RWPE1 (cell line): ENCODE data around the gene ZNF521.

Source experiments
- CTCF ChIA-PET: fragments of 350-600 bp; sonication (Branson Sonifier 250); formaldehyde crosslinking; extraction: SDS; loops from one replicate; lab custom pipeline; 2021; lab: Yijun Ruan, JAX
- POLR2A ChIA-PET: fragments of 400-600 bp; formaldehyde crosslinking; extraction: SDS; loops from one replicate; lab custom pipeline; 2020; ENCODE audit warnings: antibody characterized with exemption; ENCODE audit not compliant: low non-redundant PET; lab: Yijun Ruan, JAX
- DNase-seq: peaks from one replicate; pipeline ENCODE4 v3.0.0; 2012; ENCODE audit warnings: low spot score
- H3K27ac ChIP-seq: fragments of 450-650 bp; 2 replicates; pipeline ENCODE4 v1.5.1; 2017
- TF ChIP-seq, protein P1 (sequence below): fragments of 450-650 bp; conservative IDR thresholded peaks from 2 replicates; pipeline ENCODE4 v1.5.1; 2017; ENCODE audit warnings: low read depth, mild to moderate bottlenecking

Gene ZNF521

DNA sequence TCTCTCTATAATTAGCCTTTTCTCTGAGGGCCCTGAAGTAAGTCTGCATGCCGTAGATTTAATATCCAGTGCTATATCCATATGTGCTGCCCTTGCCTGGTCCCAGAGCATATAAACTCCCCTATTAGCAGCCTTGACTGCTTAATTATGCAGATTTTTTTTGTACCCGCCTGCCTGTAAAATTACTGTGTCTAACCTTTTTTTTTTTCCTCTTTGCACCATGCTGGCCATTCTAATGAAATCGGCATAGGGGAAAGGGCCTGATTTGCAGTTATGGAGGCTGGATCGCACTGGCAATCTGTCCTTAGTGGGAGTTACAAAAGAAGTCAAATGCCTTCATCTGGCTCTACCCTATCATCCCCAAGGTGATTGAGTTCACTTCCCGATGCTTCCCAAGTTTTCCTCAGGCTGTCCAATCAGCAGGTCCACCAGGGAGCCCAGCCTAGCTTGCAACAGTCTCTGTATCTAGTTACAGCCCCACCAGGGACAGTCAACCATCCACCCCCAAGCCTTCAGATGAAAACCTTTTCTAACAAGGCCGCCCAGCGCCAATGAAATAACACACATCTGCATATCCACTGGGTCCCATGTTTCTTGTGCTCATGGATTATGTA is 239.0 kb downstream of the ZNF521 start:
- POLR2A ChIA-PET, result no interaction called here
- no peak for DNase-seq
- CTCF ChIA-PET, result no interaction called here
- TF ChIP-seq, protein P1, sequence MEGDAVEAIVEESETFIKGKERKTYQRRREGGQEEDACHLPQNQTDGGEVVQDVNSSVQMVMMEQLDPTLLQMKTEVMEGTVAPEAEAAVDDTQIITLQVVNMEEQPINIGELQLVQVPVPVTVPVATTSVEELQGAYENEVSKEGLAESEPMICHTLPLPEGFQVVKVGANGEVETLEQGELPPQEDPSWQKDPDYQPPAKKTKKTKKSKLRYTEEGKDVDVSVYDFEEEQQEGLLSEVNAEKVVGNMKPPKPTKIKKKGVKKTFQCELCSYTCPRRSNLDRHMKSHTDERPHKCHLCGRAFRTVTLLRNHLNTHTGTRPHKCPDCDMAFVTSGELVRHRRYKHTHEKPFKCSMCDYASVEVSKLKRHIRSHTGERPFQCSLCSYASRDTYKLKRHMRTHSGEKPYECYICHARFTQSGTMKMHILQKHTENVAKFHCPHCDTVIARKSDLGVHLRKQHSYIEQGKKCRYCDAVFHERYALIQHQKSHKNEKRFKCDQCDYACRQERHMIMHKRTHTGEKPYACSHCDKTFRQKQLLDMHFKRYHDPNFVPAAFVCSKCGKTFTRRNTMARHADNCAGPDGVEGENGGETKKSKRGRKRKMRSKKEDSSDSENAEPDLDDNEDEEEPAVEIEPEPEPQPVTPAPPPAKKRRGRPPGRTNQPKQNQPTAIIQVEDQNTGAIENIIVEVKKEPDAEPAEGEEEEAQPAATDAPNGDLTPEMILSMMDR, result no peak
- no peak overlapping the region for H3K27ac ChIP-seq

DNA sequence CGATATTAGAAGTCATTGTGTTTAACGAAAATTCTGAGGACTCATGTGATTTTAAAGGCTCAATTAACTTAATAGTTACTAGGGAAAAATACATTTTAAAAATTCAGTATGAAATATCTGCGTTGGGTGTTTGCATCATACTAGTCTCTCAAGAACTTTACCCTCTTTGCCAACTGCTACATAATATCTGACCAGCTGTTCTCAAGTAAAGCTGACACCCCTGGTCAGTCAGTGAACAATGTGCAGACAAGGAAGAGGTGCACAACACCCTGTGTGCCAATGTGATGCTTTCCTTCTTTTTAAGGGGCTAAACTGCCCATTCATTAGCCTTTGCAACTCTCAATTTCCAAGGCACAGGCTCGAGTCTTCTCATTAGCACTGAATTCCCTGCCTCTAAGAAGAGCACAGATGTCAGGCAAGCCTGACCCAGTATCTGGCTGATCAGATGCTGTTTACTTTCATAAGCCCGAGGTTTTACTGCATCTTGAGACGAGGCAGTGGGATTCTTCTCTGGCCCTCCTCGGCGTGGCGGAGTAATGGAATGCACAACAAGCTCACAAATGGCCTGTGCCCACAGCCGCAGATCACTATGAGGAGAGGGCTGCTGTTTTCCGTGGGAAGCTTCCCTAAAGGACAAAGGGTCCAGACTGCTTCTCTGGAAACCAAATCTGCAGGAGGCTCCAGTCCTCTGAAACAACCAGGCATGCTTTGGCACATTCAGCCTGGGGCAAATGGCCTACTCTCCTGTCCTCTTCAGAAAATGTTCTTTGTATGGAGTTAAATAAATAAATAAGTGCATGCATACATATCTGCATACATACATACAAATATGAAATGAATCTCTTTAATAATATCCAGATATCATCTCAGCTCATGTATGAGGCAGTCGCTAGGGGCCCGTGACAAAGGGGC is 240.3 kb downstream of the ZNF521 start:
- no peak overlapping the region for H3K27ac ChIP-seq
- DNase-seq, result no peak
- POLR2A ChIA-PET, result no interaction called here
- CTCF ChIA-PET, result no interaction called here
- TF ChIP-seq, protein P1, result no peak

DNA sequence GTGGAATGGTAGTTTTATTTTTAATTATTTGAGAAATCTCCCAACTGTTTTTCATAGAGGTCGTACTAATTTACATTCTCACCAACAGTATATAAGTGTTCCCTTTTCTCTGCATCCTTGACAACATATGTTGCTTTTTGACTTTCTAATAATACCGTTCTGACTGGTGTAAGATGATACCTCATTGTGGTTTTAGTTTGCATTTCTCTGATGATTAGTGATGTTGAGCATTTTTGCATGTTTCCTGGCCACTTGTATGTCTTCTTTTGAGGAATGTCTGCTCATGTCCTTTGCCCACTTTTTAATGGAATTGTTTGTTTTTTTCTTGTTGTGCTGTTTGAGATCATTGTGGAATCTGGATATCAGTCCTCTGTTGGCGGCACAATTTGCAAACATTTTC is 242.5 kb downstream of the ZNF521 start:
- H3K27ac ChIP-seq, result no peak overlapping the region
- TF ChIP-seq, protein P1, result no peak
- ChIA-PET POLR2A (no interaction called here), CTCF (no interaction called here)
- DNase-seq, result no peak

DNA sequence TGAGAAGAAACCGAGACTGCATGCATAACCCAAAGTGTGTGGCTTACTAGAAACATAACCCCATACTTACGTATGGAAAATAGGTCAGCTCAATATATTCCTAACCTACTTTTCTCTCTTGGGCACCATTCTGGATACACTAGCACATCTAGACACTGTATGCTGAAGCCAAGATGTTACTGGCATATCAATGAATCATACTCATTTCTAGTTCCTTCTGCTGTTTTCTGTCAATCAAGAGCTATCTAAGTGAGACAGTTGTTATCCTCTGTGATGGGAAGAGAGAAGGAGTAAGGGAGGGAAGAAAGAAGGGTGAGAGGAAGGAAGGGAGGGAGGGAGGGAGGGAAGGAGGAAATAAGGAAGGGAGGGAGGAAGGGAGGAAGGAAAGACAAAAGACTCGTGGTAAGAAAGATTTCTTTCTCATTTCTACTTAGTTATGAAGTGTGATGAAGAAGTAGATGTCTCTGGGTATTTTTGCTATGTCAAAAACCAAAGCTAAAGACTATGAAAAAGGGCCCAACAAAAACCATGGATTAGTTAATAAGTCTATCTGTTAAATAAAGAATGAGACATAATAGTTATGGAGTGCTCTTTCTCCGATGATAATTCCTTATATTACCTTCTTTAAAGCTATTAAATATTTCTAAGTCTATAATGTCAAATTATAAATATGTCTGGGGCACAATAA is 248.4 kb downstream of the ZNF521 start:
- TF ChIP-seq, protein P1, result no peak
- DNase-seq, result no peak
- CTCF ChIA-PET, result no interaction called here
- POLR2A ChIA-PET, result no interaction called here
- no peak overlapping the region for H3K27ac ChIP-seq

DNA sequence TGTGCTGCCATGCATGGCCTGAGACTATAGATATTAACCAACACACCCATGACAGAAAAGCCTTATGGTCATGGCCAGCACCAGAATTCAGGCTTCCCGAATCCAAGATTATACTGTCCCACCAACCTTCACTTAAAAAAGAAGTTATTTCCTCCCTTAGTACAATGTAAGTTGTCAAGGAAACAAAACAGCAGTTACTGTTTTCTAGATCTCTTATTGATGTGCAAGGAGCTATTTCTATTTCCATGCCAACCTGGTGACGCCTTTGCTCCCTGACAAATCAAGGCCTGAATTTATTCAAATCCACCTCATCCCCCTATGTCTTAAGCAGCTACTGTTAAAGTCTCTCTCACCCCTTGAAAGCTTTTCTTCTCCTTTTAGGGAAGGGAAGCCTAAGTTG is 249.3 kb downstream of the ZNF521 start:
- CTCF ChIA-PET, result no interaction called here

DNA sequence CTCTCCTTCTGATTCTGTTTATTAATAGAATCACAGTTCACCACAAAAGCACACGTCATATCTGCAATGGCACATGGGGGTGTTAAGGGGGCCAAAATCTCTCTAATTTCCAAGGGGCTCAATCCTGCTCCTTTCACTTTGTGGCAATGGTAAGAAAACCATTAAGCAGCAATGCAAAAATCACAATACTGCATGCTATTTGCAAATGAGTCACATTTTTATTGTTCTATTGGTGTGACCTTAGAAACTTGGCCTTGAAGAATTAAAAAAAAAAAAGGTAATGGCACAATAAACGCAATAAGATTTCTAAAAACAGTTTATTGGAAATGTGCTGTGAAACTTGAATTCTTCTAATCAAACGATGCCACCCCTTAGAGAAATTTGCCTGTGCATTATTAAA is 251.5 kb downstream of the ZNF521 start:
- H3K27ac ChIP-seq, result no peak overlapping the region
- no peak for DNase-seq
- TF ChIP-seq, protein P1, result no peak
- CTCF ChIA-PET, result no interaction called here
- POLR2A ChIA-PET, result no interaction called here

More for the DNA sequence above, 249.3 kb downstream of the ZNF521 start:
- POLR2A ChIA-PET, result no interaction called here
- TF ChIP-seq, protein P1, result no peak
- DNase-seq, result no peak
- no peak overlapping the region for H3K27ac ChIP-seq
